NCI-H1930 (cell line): ENCODE measurements around the gene NKX6-2.
"Not testable (repeated sequence)": the region's sequence is repeated elsewhere in the genome, so short reads cannot be mapped to it uniquely, and the experiment has no call there.

Experiments
- DNase-seq, 2 experiments: peaks; one replicate each; lab custom pipeline; 2025; lab: John Stamatoyannopoulos, UW

The NKX6-2 gene

GRCh38 chr10:132755166-132755711 is 30.7 kb downstream of the NKX6-2 start:
- no peak for DNase-seq

- no peak for DNase-seq
These were observed 31.9 kb downstream of the NKX6-2 start for GRCh38 chr10:132754071-132754470.

DNA sequence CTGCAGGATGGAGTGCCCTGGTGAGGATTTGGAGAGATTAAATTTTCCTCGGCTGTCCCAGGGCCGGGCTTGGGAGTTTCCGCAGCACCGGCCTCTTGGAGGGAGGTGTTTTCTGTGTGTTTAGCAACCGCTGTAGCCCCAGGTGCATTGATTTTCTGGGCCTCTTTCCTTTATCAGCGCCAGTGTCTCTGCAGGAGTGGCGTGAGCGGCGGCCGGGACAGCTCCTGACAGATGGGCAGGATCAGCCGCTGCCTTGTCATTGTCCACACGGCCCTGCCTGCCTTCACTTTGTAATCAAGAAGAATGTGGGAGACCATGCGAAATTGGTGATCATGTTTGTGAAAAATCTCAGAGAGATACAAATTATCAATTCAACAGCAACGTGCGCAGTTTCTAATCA is 32.4 kb downstream of the NKX6-2 start:
- DNase-seq = no peak

DNA sequence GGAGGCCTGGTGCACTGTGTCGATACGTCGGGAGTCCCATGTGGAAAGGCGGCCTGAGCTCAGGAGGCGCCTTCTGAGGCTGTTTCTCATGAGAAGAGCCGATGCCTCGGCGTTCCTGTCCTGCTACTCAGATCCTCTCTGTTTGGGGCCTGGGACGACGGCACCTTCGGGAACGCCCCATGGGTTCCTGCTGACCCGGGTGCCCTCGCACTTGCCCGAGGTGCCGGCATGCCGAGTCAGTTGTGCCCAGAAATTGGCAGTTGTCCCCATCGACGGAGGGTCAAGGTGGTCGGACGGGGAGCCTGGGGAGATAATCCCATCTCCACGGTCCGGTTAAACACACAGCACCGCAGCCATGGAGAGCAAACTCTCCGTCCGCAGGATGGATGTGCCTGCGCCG is 33.0 kb downstream of the NKX6-2 start:
- DNase-seq = no peak

GRCh38 chr10:132752378-132752777 is 33.6 kb downstream of the NKX6-2 start:
- DNase-seq = no peak

GRCh38 chr10:132750936-132751335 is 35.0 kb downstream of the NKX6-2 start:
- no peak for DNase-seq

DNA sequence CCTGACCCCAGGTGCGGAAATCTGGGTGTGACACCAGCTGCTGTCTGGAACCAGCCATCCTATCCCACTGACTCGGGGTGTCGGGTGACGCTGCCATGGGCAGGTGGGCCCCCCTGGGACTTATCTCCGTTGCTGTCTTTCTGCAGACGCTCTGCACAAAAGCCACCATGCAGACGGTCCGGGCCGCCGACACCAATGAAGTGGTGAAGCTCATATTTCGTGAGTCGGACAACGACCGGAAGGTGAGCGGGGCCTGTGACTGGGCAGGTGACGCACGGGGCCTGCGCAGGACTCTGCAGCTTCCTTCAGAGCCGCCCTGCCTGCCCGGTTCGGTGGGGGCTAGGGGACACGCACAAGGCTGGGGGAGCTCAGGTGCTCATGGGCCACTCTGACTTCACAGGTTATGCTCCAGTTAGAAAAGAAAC is 36.6 kb downstream of the NKX6-2 start:
- DNase-seq = no peak

GRCh38 chr10:132748545-132749370 is 37.2 kb downstream of the NKX6-2 start:
- no peak for DNase-seq

DNA sequence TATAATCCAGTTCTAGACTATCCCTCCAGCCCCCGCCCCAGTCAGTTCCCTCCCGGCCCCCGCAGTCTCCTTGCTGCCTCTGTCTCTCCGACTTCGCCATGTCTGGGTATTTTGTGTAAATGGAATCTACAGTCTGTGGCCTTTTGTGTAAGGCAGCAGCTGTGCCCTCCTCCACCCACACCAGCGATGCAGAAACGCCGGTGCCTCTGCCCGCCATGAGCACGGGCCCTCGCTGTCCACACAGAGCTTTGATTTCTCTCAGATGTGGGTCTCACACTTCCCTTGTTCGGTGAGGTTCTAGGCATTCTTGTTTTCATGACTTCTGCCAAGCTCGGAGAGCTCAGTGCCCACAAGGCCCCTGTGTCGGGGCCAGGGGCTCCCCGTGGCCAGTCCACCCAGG is 37.8 kb downstream of the NKX6-2 start:
- no peak for DNase-seq

- no peak for DNase-seq
These were observed 38.9 kb downstream of the NKX6-2 start for GRCh38 chr10:132746801-132747625.

DNA sequence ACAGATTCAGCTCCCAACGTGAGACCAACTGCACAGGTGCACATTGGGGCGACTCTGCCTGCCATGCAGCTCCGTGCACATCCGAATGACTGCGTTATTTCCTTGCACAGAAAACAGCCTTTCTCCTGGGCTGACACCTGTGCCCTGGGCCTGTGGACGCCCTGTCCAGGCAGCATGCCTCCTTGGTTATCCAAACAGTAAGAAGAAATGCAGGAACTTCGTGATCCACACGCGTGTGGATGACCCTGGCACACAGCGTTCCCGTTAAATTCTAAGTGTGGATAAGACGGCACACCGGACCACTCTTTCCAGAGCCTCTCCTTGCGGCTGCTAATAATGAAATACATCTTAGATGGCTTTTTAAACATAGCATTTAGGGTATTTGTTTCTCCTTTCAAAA is 39.6 kb downstream of the NKX6-2 start:
- DNase-seq = no peak

GRCh38 chr10:132745971-132746370 is 40.0 kb downstream of the NKX6-2 start:
- no peak for DNase-seq

- DNase-seq = no peak
These were observed 40.4 kb downstream of the NKX6-2 start for GRCh38 chr10:132745511-132745910.

DNA sequence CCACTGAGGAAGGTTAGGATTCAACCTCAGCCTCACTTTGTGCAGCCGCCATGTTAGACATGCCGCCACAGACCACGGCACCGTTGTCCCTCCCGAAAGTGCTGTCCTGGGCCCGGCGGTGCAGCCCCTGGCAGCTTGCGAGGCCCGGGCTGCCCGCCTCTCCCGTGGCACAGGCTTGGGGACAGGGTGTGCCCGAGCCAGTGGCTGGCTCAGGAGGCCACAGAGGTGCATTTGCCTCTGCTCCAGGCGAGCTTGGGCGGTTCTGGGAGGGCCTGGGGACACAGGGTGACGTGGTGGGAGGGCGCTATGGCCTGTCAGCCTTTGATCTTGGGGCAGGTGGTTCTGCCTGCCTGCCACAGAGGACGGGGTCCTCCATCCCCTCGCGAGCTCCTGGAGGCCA is 41.1 kb downstream of the NKX6-2 start:
- DNase-seq = no peak

GRCh38 chr10:132743925-132744490 is 41.9 kb downstream of the NKX6-2 start:
- DNase-seq = no peak

DNA sequence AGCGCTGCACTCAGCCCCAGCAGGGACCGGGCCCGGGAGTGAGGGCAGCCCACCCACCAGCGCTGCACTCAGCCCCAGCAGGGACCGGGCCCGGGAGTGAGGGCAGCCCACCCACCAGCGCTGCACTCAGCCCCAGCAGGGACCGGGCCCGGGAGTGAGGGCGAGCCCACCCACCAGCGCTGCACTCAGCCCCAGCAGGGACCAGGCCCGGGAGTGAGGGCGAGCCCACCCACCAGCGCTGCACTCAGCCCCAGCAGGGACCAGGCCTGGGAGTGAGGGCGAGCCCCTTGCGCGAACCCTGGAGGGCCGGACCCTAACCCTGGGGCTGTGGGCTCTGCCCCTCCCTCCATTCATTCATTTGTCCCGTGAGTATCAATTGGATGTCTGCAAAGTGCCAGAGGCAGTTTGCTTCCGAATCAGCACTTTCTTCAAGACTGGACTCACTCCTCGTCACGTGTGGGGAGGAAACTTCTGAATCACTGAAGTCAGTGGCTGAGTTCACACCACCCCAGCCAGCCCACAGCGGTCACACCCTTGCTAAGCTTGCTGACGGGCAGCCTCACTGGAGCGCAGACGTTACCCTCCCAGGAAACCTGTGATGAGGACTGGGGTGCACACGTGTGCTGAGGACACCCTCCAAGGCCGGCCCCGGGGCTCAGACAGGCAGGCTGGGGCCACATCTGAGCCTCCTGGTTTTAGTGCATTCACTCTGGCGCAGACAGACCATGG is 42.6 kb downstream of the NKX6-2 start:
- not testable (repeated sequence) for DNase-seq

DNA sequence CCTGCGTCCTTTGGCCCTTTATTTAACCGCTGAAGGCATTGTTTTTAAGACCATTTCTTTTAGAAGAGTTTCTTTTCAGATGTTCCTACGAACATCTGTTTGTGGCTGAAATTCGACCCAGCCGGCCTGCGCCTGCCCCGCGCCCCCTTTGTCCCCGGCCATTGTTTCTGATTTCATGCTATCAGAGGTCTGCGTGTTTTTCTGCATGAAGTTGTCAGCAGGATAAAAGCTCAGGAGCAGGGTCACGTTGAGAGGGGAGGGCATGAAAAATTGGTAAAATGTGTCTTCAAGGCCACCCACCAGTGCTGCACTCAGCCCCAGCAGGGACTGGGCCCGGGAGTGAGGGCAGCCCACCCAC is 43.1 kb downstream of the NKX6-2 start:
- no peak for DNase-seq

- no peak for DNase-seq
These were observed 43.6 kb downstream of the NKX6-2 start for GRCh38 chr10:132742167-132742836.

DNA sequence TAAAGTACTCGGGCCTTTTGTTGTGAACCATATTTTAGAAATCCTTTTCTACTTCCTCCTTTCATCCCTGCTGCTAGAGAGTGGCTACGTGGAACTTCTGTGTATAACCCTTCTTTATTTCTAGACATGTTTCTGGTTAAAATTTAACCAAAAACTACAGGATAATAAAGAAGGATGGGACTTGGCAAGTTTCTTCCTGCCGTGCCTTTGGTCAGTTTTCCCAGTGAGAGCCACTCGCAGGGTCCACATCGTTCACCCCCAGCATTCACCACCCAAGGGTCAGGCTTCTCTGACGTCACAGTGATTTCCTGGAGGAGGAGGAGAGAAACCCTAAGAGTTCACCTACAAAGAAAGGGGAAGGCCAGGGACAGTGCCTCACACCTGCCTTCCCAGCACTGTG is 45.4 kb downstream of the NKX6-2 start:
- DNase-seq = no peak

DNA sequence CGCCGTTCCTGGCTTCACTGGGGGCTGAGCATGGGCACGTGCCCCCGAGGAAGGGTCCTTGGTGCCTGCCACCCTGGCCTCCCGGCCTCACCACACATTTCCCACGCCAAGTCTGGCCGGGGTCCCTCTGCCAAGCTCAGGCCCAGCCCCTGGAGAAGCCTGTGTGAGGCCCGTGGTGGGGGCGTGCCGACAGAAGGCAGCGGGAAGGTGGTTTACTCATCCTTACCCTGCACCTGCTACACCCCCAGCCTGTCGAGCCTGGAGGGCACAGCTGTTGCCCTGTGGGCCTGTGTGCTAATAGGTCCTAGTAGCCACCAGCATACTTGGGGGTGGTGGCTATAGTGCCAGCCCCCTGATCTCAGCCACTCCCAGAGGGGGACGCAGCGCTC is 46.7 kb downstream of the NKX6-2 start:
- no peak for DNase-seq

DNA sequence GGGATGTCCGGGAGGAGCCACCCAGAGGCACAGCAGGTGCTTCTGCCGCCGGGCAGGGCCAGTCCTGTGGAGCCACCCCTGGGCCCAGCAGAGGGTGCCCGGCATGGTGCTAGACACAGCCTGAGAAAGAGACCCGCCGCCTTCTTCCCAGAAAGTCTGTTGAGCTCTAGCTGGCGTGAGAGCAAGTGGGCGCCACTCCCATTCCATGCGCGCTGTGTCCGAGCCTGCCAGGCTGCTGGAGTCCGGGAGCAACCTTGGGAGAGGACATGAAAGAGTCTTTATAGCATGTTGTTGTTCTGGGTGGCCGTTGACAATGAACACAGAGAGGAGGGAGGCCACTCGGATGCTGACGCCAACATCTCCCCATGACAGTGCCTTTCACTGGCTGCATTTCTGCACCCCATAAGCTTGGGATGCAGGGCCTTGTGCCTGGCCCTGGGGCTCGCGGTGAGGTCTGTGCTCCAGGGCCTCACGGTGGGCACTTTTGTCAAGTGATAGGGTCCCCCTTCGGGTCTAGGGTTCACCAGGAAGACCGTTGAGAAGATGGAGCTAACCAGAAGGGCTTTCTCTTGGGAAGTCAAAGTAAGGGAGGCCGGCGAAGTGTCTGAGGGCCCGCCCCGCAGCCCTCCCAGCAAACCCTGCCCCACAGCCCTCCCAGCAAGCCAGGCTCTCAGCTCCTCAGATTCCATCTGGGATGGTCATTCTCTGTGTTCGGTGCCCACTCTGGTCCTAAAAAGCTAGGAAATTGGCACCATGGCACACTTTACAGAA is 47.3 kb downstream of the NKX6-2 start:
- DNase-seq = no peak
